PFSK-1 (cell line): ENCODE measurements around the gene FOXA2.

Source experiments
- FOXP2 ChIP-seq: optimal IDR thresholded peaks from 2 replicates; pipeline ENCODE3; 2011; ENCODE audit warnings: borderline replicate concordance, control low read depth, inconsistent platforms; ENCODE audit not compliant: insufficient read depth; ENCODE audit errors: extremely low read length, extremely low read depth
- POLR2AphosphoS5 ChIP-seq: IDR thresholded peaks from 2 replicates; pipeline ENCODE4 v1.6.1; 2012; ENCODE audit warnings: low read depth, mild to moderate bottlenecking, control low read depth, low read length, moderate library complexity
- REST ChIP-seq, 2 experiments: IDR thresholded peaks; 2 replicates each; pipeline versions ENCODE4 v1.6.1 to v1.8.0; 2011 to 2012; ENCODE audit warnings: low read depth in 2 of 2, low read length in 2 of 2, control low read depth in 1 of 2, inconsistent platforms in 1 of 2, mild to moderate bottlenecking in 1 of 2, moderate library complexity in 1 of 2; ENCODE audit not compliant: insufficient read depth in 1 of 2
- SIN3A ChIP-seq: IDR thresholded peaks from 2 replicates; pipeline ENCODE4 v1.6.1; 2012; ENCODE audit warnings: mild to moderate bottlenecking, low read length, moderate library complexity, borderline replicate concordance; ENCODE audit not compliant: insufficient read depth
- TAF1 ChIP-seq: IDR thresholded peaks from 2 replicates; pipeline ENCODE4 v1.6.1; 2012; ENCODE audit warnings: low read length, control low read depth, borderline replicate concordance; ENCODE audit not compliant: insufficient read depth

FOXA2 gene

GRCh38 chr20:22590662-22591061 is 6.3 kb upstream of the FOXA2 start:
- TF ChIP-seq TAF1 = no peak
- TF ChIP-seq FOXP2 = no peak

DNA sequence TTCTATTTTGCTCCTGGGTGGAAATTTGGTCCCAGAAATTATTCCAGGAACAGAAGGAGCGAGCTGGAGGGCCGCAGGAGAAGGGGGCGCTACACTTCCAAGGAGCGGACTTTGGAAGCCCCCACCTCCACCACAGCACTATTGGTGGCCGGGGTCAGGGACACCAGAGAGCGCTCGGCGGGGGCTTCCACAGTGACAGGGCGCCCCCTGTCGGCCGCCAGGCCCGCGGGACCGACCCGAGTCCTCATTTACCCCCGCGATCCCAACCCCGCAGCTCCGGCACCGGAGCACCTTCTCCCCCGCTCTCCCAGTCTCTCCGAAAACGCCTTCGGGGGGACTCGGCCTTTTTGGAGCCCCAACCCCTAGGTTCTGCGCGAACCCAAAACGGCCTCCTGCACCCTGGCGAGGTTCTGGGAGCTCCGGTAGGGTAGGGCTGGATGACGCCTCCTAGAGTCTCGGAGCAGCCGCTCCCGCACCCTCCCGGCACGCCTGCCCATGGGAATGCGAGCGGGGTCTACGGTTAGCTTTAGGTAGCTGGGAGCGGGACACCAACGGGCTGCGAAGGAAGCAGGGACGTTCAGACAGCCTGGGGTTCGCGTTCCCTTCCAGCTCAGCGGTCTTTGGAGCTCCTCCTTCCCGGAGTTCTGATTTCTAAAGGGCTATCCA is 2.4 kb upstream of the FOXA2 start:
- TF ChIP-seq FOXP2 (no peak), SIN3A (no peak), TAF1 (no peak), REST (IDR thresholded peaks at IDR 0.05; ENCODE audit: insufficient read depth in 1 of 2, low read depth in 2 of 2, low read length in 2 of 2) (no peak)

- TF ChIP-seq REST (IDR thresholded peaks at IDR 0.05; ENCODE audit: insufficient read depth in 1 of 2, low read depth in 2 of 2, low read length in 2 of 2) = no peak
- TF ChIP-seq TAF1 = no peak
- TF ChIP-seq FOXP2 = no peak
- no peak for TF ChIP-seq SIN3A
- no peak for TF ChIP-seq POLR2AphosphoS5
Observed at GRCh38 chr20:22585786-22586493, 1.6 kb upstream of the FOXA2 start.

DNA sequence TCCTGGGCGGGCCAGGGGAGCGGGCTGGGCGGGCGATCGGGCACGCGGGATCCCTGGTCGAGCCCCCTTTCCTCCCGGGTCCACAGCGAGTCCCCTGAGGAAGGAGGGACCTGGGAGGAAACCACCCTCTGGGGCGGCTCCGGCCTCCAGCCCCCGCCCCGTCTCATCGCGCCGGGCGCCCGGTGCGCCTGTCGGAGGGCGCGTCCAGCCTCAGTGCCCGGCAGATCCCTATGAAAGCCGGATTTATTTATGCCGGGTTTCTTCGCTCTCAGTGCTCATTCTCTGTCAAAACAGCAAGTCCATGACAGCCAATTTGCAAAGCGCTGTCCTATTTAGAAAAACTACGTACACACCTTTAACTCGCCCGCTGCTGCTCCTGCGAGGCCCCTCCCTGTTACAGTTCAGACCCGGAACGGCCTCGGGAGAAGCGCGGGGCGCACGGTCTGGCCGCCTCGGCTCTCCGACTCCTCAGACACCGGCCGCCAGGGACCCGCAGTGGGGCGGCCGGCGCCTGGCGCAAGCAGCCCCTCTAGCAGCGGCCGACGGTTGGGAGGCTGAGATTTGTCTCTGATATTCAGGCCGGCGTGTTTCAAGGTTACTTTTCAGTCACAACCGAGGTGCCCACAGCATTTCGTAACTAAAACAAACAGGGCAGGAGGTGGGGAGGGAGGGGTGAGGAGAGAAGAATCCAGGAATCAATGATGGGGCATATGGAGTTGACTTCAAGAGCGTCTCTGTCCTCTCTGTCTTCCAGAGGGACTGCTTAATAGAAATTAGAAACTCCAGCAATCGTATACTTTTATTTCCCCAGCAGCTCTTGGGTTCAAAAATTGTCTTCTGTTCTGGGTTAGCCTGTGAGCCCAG is 782 bp upstream of the FOXA2 start:
- TF ChIP-seq REST (IDR thresholded peaks at IDR 0.05; ENCODE audit: insufficient read depth in 1 of 2, low read depth in 2 of 2, low read length in 2 of 2) (no peak), FOXP2 (no peak), SIN3A (no peak), TAF1 (no peak), POLR2AphosphoS5 (no peak)

- no peak for TF ChIP-seq REST (IDR thresholded peaks at IDR 0.05; ENCODE audit: insufficient read depth in 1 of 2, low read depth in 2 of 2, low read length in 2 of 2)
- TF ChIP-seq POLR2AphosphoS5 = no peak
- no peak for TF ChIP-seq TAF1
- no peak for TF ChIP-seq FOXP2
- no peak for TF ChIP-seq SIN3A
Observed at GRCh38 chr20:22583773-22584521, 425 bp downstream of the FOXA2 start.
